ENCODE measurements around the gene GAS1. TPM values are rescaled to one million over a fixed set of nuclear protein-coding genes. Genes with fewer than 3 reads are reported as not detected.

Gene GAS1
- total RNA-seq, 1 donor from 2014 or later: 605 TPM

DNA sequence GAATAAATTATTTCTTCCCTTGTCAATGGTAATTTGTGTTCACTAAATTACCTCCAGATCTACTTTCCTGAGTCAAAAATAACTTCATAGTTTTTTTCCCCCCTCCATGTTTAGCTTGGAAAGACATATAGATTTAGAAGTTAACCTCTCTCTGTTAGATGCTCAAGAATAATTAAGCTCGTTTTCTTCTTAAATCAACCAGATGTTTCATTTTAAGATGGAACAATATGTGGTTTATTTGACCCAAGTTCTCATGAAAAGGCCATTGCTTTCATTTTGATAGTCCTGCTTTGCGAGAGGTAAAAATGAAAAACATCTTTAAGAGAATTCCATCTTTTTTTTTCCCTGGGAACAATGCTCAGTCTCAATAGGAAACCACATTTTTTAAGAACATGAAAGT lies 27.7 kb upstream of the GAS1 start:
- intact Hi-C loops (cut with DNase I): no loop called here
- Histone ChIP-seq H3K36me3 (no peaks in the 10 kb centered on the region), H3K27ac (no peak overlapping the region), H3K4me3 (no peak overlapping the region), H3K27me3 (no peaks in the 10 kb centered on the region), H3K9me3 (no peaks in the 10 kb centered on the region), H3K4me1 (no peaks in the 10 kb centered on the region)
- no peak for DNase-seq (ENCODE audit: low spot score in 2 of 2)
- TF ChIP-seq, protein P1, sequence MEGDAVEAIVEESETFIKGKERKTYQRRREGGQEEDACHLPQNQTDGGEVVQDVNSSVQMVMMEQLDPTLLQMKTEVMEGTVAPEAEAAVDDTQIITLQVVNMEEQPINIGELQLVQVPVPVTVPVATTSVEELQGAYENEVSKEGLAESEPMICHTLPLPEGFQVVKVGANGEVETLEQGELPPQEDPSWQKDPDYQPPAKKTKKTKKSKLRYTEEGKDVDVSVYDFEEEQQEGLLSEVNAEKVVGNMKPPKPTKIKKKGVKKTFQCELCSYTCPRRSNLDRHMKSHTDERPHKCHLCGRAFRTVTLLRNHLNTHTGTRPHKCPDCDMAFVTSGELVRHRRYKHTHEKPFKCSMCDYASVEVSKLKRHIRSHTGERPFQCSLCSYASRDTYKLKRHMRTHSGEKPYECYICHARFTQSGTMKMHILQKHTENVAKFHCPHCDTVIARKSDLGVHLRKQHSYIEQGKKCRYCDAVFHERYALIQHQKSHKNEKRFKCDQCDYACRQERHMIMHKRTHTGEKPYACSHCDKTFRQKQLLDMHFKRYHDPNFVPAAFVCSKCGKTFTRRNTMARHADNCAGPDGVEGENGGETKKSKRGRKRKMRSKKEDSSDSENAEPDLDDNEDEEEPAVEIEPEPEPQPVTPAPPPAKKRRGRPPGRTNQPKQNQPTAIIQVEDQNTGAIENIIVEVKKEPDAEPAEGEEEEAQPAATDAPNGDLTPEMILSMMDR (IDR thresholded peaks at IDR 0.05): no peak

DNA sequence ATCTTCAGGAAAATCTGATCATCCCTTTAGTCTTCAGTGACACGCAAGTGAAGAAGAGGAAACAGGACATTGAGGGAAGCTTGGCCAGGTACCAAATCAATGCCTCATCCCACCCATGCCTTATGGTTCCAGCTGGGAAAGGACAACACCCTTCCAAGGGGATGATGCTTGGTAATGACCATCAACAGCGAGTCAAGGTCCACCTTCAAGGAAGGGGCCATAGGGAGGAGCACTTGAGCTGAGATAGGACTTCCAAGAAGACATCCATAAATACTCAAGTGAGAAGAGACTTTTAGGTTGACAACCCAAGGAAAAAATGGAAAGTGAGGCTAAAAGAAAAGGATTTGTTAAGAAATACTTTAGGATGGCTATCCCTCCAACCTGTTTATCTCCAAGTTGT lies 27.1 kb upstream of the GAS1 start:
- no peaks in the 10 kb centered on the region for H3K27me3 ChIP-seq
- TF ChIP-seq, protein P1 (IDR thresholded peaks at IDR 0.05): no peak
- no peak overlapping the region for H3K4me3 ChIP-seq
- H3K4me1 ChIP-seq: no peaks in the 10 kb centered on the region
- intact Hi-C loops (cut with DNase I): no loop called here
- DNase-seq (ENCODE audit: low spot score in 2 of 2): no peak
- no peak overlapping the region for H3K27ac ChIP-seq
- no peaks in the 10 kb centered on the region for H3K9me3 ChIP-seq
- H3K36me3 ChIP-seq: no peaks in the 10 kb centered on the region

DNA sequence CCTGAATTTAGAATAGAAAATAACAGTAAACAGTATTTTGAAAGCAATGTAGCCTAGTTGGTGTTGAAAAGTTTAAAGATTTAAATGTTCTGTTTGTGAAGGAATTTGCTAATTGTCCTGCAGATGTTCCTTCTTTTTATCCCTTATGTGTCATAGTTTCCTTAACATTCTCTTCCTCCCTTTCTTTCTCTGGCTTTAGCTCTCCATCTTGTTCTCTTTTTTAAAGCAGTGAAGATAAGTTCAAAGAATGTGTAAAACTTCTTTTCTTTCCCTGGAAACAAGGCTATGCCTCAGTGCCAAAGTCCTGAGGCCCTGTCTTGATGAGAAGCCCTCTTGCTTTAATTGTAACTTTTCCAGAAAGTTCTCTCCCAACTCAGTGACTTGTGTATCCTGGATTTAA lies 24.4 kb upstream of the GAS1 start:
- H3K4me3 ChIP-seq: no peak overlapping the region
- no peak overlapping the region for H3K27ac ChIP-seq
- no peaks in the 10 kb centered on the region for H3K27me3 ChIP-seq
- H3K9me3 ChIP-seq: no peaks in the 10 kb centered on the region
- intact Hi-C loops (cut with DNase I): no loop called here
- TF ChIP-seq, protein P1 (IDR thresholded peaks at IDR 0.05): no peak
- H3K4me1 ChIP-seq: no peaks in the 10 kb centered on the region
- DNase-seq (ENCODE audit: low spot score in 2 of 2): no peak
- H3K36me3 ChIP-seq: no peaks in the 10 kb centered on the region

DNA sequence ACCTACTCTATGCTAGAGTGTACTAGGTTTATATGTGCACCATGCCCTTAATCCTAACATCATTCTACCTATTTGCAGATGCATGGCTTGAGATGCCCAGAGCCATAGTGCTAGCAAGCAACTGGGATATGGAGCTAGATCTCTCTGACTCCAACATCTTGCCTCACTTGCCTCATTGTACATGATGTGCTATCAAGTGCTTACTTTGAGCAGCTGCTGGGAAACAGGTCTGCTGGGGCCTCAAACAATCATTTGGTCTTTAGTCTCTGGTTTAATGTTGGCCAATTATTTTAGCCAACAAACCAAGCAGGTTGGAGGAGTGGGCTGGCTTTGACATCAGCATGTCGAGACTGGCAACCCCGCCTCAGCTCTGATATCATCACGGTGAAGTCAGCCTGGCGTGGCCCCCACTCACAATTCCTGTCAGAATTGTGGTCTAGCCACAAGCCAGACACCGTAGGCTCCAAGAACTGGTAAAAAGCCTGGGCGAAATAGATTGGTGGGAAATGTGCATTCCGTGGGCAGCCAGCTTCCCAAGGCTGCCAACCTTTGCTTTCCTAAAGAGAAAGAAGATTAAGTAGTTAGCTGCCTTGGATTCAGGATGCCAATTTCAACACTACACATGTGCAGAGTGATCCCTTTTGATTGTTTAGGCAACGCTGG lies 21.1 kb upstream of the GAS1 start:
- no peak for DNase-seq (ENCODE audit: low spot score in 2 of 2)
- Histone ChIP-seq H3K9me3 (no peaks in the 10 kb centered on the region), H3K27ac (peak overlapping the region in 1 of 2 donors; percentile 19), H3K4me3 (no peak overlapping the region), H3K27me3 (no peaks in the 10 kb centered on the region), H3K36me3 (no peaks in the 10 kb centered on the region), H3K4me1 (peaks cover 6 to 13% of the 10 kb centered on the region in 2 donors)
- TF ChIP-seq, protein P1 (IDR thresholded peaks at IDR 0.05): no peak
- intact Hi-C loops (cut with DNase I): loop anchor here (10.0 kb wide), 1 partner anchor 756 kb away; the partner anchor contains the start of gene CTSL

DNA sequence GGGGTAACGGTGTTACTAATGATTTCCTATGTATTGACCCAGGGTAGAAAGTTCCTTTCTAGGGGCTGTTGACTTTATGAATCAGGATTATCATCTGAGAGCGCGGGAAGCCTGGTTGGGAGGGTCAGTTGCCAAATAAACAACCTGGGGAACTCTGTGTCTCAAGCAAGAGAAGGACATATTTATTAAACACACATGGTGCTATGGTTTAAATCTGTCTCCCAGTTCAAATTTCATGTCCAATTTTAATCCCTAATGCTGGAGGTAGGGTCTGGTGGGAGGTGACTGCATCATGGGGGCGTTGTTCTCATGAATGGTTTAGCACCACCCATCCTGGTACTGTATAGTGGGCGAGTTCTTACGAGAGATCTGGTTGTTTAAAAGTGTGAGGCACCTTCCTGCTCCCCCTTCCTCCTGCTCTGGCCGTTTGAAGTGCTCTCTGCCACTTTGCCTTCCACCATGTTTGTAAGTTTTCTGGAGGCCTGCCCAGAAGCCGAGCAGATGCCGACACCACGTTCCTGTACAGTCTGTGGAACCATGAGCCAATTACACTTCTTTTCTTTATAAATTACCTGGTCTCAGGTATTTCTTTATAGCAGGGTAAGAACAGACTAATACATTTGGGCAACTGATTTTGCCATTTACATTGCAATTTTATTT lies 19.7 kb upstream of the GAS1 start:
- TF ChIP-seq, protein P1 (IDR thresholded peaks at IDR 0.05): no peak
- DNase-seq (ENCODE audit: low spot score in 2 of 2): no peak
- Histone ChIP-seq H3K27me3 (no peaks in the 10 kb centered on the region), H3K9me3 (no peaks in the 10 kb centered on the region), H3K27ac (peak overlapping the region in 1 of 2 donors; percentile 57), H3K4me1 (peaks cover 6 to 13% of the 10 kb centered on the region in 2 donors), H3K4me3 (no peak overlapping the region), H3K36me3 (no peaks in the 10 kb centered on the region)
- intact Hi-C loops (cut with DNase I): loop anchor here (10.0 kb wide), 1 partner anchor 758 kb away; the partner anchor contains the start of gene CTSL
